KMS-11 (cell line): Measurements from ENCODE around the gene RBM38.

Source experiments
- H2AFZ ChIP-seq: fragments of 200-600 bp; sonication (generic); 2 replicates; pipeline ENCODE4 v1.6.1; 2016; ENCODE audit warnings: antibody characterized with exemption, mixed run types, low read depth
- H3K27ac ChIP-seq: fragments of 200-600 bp; sonication (generic); 2 replicates; pipeline ENCODE4 v1.6.1; 2016; ENCODE audit warnings: mild to moderate bottlenecking, mixed run types
- H3K27me3 ChIP-seq: fragments of 200-600 bp; sonication (generic); 2 replicates; pipeline ENCODE4 v1.6.1; 2017; ENCODE audit warnings: mild to moderate bottlenecking, low read depth, mixed run types, moderate library complexity; ENCODE audit not compliant: insufficient read depth
- H3K36me3 ChIP-seq: fragments of 200-600 bp; sonication (generic); 2 replicates; pipeline ENCODE4 v1.6.1; 2017; ENCODE audit warnings: mild to moderate bottlenecking, mixed run types; ENCODE audit not compliant: insufficient read depth
- H3K4me1 ChIP-seq: fragments of 200-600 bp; sonication (generic); 2 replicates; pipeline ENCODE4 v1.6.1; 2016; ENCODE audit warnings: mild to moderate bottlenecking, low read depth, mixed run types; ENCODE audit not compliant: poor library complexity, severe bottlenecking
- H3K4me2 ChIP-seq: fragments of 200-600 bp; sonication (generic); 2 replicates; pipeline ENCODE4 v1.7.0; 2016; ENCODE audit warnings: mild to moderate bottlenecking, mixed run types
- H3K4me3 ChIP-seq: fragments of 200-600 bp; sonication (generic); IDR thresholded peaks from 2 replicates; pipeline ENCODE4 v1.6.1; 2017; ENCODE audit warnings: low read depth, low read length, mixed read lengths; ENCODE audit not compliant: insufficient read depth
- H3K79me2 ChIP-seq: fragments of 200-600 bp; sonication (generic); 2 replicates; pipeline ENCODE4 v1.6.1; 2016; ENCODE audit warnings: low read depth, mixed run types; ENCODE audit not compliant: insufficient read depth
- H3K9ac ChIP-seq: fragments of 200-600 bp; sonication (generic); 2 replicates; pipeline ENCODE4 v1.6.1; 2016; ENCODE audit warnings: mild to moderate bottlenecking, mixed run types
- H4K20me1 ChIP-seq: fragments of 200-600 bp; sonication (generic); 2 replicates; pipeline ENCODE4 v1.6.1; 2016; ENCODE audit warnings: mild to moderate bottlenecking, mixed run types; ENCODE audit not compliant: insufficient read depth
- TF ChIP-seq, protein P1 (sequence below): fragments of 200-600 bp; sonication (generic); conservative IDR thresholded peaks from 2 replicates; pipeline ENCODE4 v1.6.1; 2017; ENCODE audit warnings: low read depth, mild to moderate bottlenecking, antibody characterized with exemption, low read length, moderate library complexity, mixed read lengths

Gene RBM38

DNA sequence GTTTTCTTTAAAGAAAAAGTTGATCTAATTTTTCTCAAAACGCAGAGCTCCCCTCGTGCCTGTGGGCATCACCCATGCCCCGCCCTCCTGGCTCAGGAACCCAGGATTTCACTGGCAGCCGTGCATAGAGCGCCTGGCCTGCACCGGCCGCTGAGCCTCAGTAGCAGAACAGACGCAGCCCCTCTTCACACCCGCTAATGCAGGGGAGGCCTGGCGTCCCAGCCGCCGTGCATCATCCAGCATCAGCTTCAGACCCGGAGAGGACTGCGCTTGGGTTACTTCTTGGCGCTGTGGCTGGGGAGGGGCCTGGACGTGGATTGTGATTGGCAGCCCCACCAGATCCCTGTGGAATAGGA is 18.1 kb downstream of the RBM38 start:
- Histone ChIP-seq H3K9ac (no peak overlapping the region), H3K4me1 (no peaks in the 10 kb centered on the region), H3K27me3 (no peaks in the 10 kb centered on the region), H3K79me2 (peaks cover 16% of the 10 kb centered on the region), H3K4me3 (no peak overlapping the region), H4K20me1 (peaks cover 6% of the 10 kb centered on the region; the same call in 1 of the 2 replicates), H3K36me3 (no peaks in the 10 kb centered on the region; the same call in 1 of the 2 replicates), H2AFZ (no peak overlapping the region), H3K4me2 (no peak overlapping the region), H3K27ac (no peak overlapping the region)
- TF ChIP-seq, protein P1, sequence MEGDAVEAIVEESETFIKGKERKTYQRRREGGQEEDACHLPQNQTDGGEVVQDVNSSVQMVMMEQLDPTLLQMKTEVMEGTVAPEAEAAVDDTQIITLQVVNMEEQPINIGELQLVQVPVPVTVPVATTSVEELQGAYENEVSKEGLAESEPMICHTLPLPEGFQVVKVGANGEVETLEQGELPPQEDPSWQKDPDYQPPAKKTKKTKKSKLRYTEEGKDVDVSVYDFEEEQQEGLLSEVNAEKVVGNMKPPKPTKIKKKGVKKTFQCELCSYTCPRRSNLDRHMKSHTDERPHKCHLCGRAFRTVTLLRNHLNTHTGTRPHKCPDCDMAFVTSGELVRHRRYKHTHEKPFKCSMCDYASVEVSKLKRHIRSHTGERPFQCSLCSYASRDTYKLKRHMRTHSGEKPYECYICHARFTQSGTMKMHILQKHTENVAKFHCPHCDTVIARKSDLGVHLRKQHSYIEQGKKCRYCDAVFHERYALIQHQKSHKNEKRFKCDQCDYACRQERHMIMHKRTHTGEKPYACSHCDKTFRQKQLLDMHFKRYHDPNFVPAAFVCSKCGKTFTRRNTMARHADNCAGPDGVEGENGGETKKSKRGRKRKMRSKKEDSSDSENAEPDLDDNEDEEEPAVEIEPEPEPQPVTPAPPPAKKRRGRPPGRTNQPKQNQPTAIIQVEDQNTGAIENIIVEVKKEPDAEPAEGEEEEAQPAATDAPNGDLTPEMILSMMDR, result no peak

DNA sequence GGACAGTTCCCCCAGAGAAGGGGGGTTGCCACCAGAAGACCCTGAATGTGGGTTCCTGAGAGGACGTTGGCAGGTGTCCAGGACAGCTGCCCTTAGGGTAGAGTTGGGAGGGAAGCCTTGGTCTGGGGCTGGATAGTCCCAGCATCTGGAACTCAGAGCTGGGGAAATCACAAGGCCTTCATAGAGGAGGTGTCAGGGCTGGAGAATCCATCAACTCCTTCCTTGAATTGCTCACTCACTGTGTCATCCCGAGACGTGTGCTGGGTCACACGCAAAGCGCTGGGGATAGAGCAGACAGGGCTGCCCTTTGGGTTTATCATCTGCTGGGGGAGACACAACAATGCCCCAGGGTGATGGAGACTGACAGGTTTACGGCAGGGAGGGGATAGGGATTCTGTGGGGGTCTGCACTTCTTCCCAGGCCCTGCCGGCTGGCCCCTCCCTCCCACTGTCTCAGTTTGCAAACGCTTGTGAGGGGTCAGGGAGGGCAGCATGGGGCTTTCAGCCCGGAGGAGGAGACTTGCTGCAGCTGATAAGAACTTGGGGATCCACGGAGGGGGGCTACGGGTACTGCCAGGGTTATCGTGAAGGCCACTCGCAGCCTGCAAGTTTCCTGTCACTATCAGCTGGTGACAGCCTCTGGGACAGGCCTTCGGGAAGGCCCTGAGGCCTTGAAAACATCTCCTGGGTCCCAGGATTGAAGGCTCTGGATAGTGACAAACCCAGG is 18.6 kb downstream of the RBM38 start:
- no peak overlapping the region for H2AFZ ChIP-seq
- H3K36me3 ChIP-seq, result no peaks in the 10 kb centered on the region; the same call in 1 of the 2 replicates
- TF ChIP-seq, protein P1, result no peak
- no peak overlapping the region for H3K9ac ChIP-seq
- H3K4me1 ChIP-seq, result no peaks in the 10 kb centered on the region
- H3K79me2 ChIP-seq, result peaks cover 11% of the 10 kb centered on the region; the same call in 1 of the 2 replicates
- no peaks in the 10 kb centered on the region for H3K27me3 ChIP-seq
- H3K4me2 ChIP-seq, result no peak overlapping the region
- no peak overlapping the region for H3K27ac ChIP-seq
- peaks cover 6% of the 10 kb centered on the region; the same call in 1 of the 2 replicates for H4K20me1 ChIP-seq
- H3K4me3 ChIP-seq, result no peak overlapping the region

DNA sequence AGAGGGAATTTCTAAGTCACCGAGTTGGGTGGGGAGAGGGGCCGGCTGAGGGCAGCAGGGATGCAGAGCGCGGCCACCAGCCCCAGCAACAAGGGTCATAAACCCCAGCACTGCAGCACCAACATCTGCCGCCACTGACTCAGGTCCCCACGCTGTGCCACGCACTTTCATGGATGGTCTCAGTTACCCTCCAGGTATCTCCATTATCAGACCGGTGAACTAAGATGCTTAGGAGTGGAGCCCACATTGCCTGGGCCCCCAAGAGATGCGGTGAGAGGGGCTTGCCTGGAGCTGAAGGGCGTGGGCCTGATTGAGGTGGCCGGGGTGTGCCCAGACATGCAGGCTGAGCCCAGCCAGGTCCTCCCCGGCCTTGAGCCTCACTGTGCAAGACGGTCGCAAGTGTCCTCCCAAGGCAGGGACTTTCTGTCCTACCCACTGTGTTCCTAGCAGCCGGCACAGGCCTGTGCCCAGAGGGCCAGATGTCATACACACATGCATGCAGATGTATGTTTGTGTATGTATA is 19.3 kb downstream of the RBM38 start:
- Histone ChIP-seq H2AFZ (no peak overlapping the region), H3K4me2 (no peak overlapping the region), H4K20me1 (peaks cover 6% of the 10 kb centered on the region; the same call in 1 of the 2 replicates), H3K4me3 (no peak overlapping the region), H3K4me1 (no peaks in the 10 kb centered on the region), H3K27ac (no peak overlapping the region), H3K79me2 (peaks cover 5% of the 10 kb centered on the region; the same call in 1 of the 2 replicates), H3K36me3 (no peaks in the 10 kb centered on the region; the same call in 1 of the 2 replicates), H3K27me3 (no peaks in the 10 kb centered on the region), H3K9ac (no peak overlapping the region)
- TF ChIP-seq, protein P1, result no peak

DNA sequence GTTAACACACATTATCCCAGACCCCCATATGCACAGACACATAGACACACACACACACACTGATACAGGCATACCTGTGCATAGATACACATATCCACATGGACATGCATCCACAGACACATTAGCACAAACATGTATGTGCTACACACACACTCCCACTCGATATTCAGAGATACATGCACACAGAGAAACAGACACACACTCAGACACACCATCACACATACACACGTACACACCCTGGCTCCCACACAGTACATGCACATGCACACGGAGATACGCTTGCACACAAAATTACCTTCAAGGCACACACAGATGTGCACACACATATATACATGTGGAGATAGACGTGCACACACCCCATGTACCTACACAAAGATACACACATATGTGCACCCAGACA is 19.7 kb downstream of the RBM38 start:
- Histone ChIP-seq H3K4me2 (no peak overlapping the region), H3K27ac (no peak overlapping the region), H3K9ac (no peak overlapping the region), H3K36me3 (no peaks in the 10 kb centered on the region; the same call in 1 of the 2 replicates), H3K79me2 (0 out of 2 replicates have a peak, but pooled peaks cover under 1% of the 10 kb centered on the region), H3K4me1 (no peaks in the 10 kb centered on the region), H4K20me1 (peaks cover 6% of the 10 kb centered on the region; the same call in 1 of the 2 replicates), H3K4me3 (no peak overlapping the region), H3K27me3 (no peaks in the 10 kb centered on the region), H2AFZ (no peak overlapping the region)
- TF ChIP-seq, protein P1, result no peak
